Measurements from ENCODE around the gene CMTM1. TPM values are rescaled to one million over a fixed set of nuclear protein-coding genes. Genes with fewer than 3 reads are reported as not detected.

Gene CMTM1
- total RNA-seq, 1 experiment from 2014 or later, result 5.8 TPM

GRCh38 chr16:66598111-66598510, 31.9 kb downstream of the CMTM1 start:
- Histone ChIP-seq H3K79me2 (ENCODE audit: low read length) (no peaks in the 10 kb centered on the region), H3K9me2 (replicated peaks; ENCODE audit: insufficient read depth, low read length) (no peaks in the 10 kb centered on the region), H3K4me3 (ENCODE audit: low read length) (no peak overlapping the region), H3K4me1 (ENCODE audit: low read length) (peaks cover 29% of the 10 kb centered on the region), H4K20me1 (ENCODE audit: insufficient read depth, low read depth, low read length) (peaks cover 6% of the 10 kb centered on the region; the same call in 1 of the 2 replicates), H3K27ac (ENCODE audit: low read length) (no peak overlapping the region), H3K9ac (ENCODE audit: low read length) (no peak overlapping the region), H3K9me3 (ENCODE audit: low read length) (peaks cover 5% of the 10 kb centered on the region; the same call in 1 of the 2 replicates), H3K36me3 (ENCODE audit: insufficient read depth, low read length) (no peaks in the 10 kb centered on the region), H3K27me3 (ENCODE audit: low read length) (no peaks in the 10 kb centered on the region; the same call in 1 of the 2 replicates), H2AFZ (ENCODE audit: low read length) (no peak overlapping the region), H3K4me2 (ENCODE audit: low read depth, low read length, poor library complexity, severe bottlenecking) (no peak overlapping the region)
- DNase-seq, result no peak

- peak; percentile 77 for DNase-seq
- no peaks in the 10 kb centered on the region for H3K9me2 ChIP-seq (replicated peaks; ENCODE audit: insufficient read depth, low read length)
- H3K27me3 ChIP-seq (ENCODE audit: low read length), result no peaks in the 10 kb centered on the region; the same call in 1 of the 2 replicates
- H3K4me2 ChIP-seq (ENCODE audit: low read depth, low read length, poor library complexity, severe bottlenecking), result no peak overlapping the region
- H3K27ac ChIP-seq (ENCODE audit: low read length), result no peak overlapping the region
- no peak overlapping the region for H3K4me3 ChIP-seq (ENCODE audit: low read length)
- H2AFZ ChIP-seq (ENCODE audit: low read length), result no peak overlapping the region
- H3K9ac ChIP-seq (ENCODE audit: low read length), result no peak overlapping the region
- no peaks in the 10 kb centered on the region for H3K79me2 ChIP-seq (ENCODE audit: low read length)
- no peaks in the 10 kb centered on the region for H3K36me3 ChIP-seq (ENCODE audit: insufficient read depth, low read length)
- peaks cover 6% of the 10 kb centered on the region; the same call in 1 of the 2 replicates for H4K20me1 ChIP-seq (ENCODE audit: insufficient read depth, low read depth, low read length)
- H3K4me1 ChIP-seq (ENCODE audit: low read length), result peaks cover 40% of the 10 kb centered on the region
- H3K9me3 ChIP-seq (ENCODE audit: low read length), result peaks cover 5% of the 10 kb centered on the region; the same call in 1 of the 2 replicates
These were observed 33.5 kb downstream of the CMTM1 start for GRCh38 chr16:66599726-66600125.

GRCh38 chr16:66600477-66600876, 34.2 kb downstream of the CMTM1 start:
- Histone ChIP-seq H3K36me3 (ENCODE audit: insufficient read depth, low read length) (no peaks in the 10 kb centered on the region), H3K4me1 (ENCODE audit: low read length) (peaks cover 47% of the 10 kb centered on the region), H3K4me2 (ENCODE audit: low read depth, low read length, poor library complexity, severe bottlenecking) (no peak overlapping the region), H3K9me3 (ENCODE audit: low read length) (peaks cover 5% of the 10 kb centered on the region; the same call in 1 of the 2 replicates), H4K20me1 (ENCODE audit: insufficient read depth, low read depth, low read length) (peaks cover 6% of the 10 kb centered on the region; the same call in 1 of the 2 replicates), H3K79me2 (ENCODE audit: low read length) (no peaks in the 10 kb centered on the region), H3K4me3 (ENCODE audit: low read length) (no peak overlapping the region), H3K9ac (ENCODE audit: low read length) (no peak overlapping the region), H3K27ac (ENCODE audit: low read length) (no peak overlapping the region), H3K27me3 (ENCODE audit: low read length) (no peaks in the 10 kb centered on the region; the same call in 1 of the 2 replicates), H3K9me2 (replicated peaks; ENCODE audit: insufficient read depth, low read length) (no peaks in the 10 kb centered on the region), H2AFZ (ENCODE audit: low read length) (no peak overlapping the region)
- no peak for DNase-seq

GRCh38 chr16:66601471-66601870, 35.2 kb downstream of the CMTM1 start:
- Histone ChIP-seq H3K4me1 (ENCODE audit: low read length) (peaks cover 57% of the 10 kb centered on the region), H3K4me2 (ENCODE audit: low read depth, low read length, poor library complexity, severe bottlenecking) (no peak overlapping the region), H3K9ac (ENCODE audit: low read length) (no peak overlapping the region), H3K9me3 (ENCODE audit: low read length) (peaks cover 5% of the 10 kb centered on the region; the same call in 1 of the 2 replicates), H2AFZ (ENCODE audit: low read length) (no peak overlapping the region), H3K36me3 (ENCODE audit: insufficient read depth, low read length) (no peaks in the 10 kb centered on the region), H3K27me3 (ENCODE audit: low read length) (no peaks in the 10 kb centered on the region; the same call in 1 of the 2 replicates), H4K20me1 (ENCODE audit: insufficient read depth, low read depth, low read length) (peaks cover 6% of the 10 kb centered on the region; the same call in 1 of the 2 replicates), H3K27ac (ENCODE audit: low read length) (no peak overlapping the region), H3K9me2 (replicated peaks; ENCODE audit: insufficient read depth, low read length) (no peaks in the 10 kb centered on the region), H3K4me3 (ENCODE audit: low read length) (no peak overlapping the region), H3K79me2 (ENCODE audit: low read length) (no peaks in the 10 kb centered on the region)
- no peak for DNase-seq

GRCh38 chr16:66603537-66604375, 37.5 kb downstream of the CMTM1 start:
- Histone ChIP-seq H4K20me1 (ENCODE audit: insufficient read depth, low read depth, low read length) (peaks cover 16% of the 10 kb centered on the region; the same call in 1 of the 2 replicates), H3K4me2 (ENCODE audit: low read depth, low read length, poor library complexity, severe bottlenecking) (peak overlapping the region; percentile 63), H2AFZ (ENCODE audit: low read length) (peak overlapping the region; percentile 31; the same call in 1 of the 2 replicates), H3K9me3 (ENCODE audit: low read length) (peaks cover 5% of the 10 kb centered on the region; the same call in 1 of the 2 replicates), H3K36me3 (ENCODE audit: insufficient read depth, low read length) (no peaks in the 10 kb centered on the region), H3K27me3 (ENCODE audit: low read length) (no peaks in the 10 kb centered on the region; the same call in 1 of the 2 replicates), H3K4me3 (ENCODE audit: low read length) (peak overlapping the region; percentile 65), H3K9ac (ENCODE audit: low read length) (peak overlapping the region; percentile 69), H3K9me2 (replicated peaks; ENCODE audit: insufficient read depth, low read length) (no peaks in the 10 kb centered on the region), H3K4me1 (ENCODE audit: low read length) (peaks cover 72% of the 10 kb centered on the region), H3K27ac (ENCODE audit: low read length) (no peak overlapping the region), H3K79me2 (ENCODE audit: low read length) (no peaks in the 10 kb centered on the region)
- DNase-seq, result peak; percentile 68

- Histone ChIP-seq H3K4me3 (ENCODE audit: low read length) (peak within 1 kb of the TSS; percentile 65), H3K9me2 (replicated peaks; ENCODE audit: insufficient read depth, low read length) (no peaks in the 10 kb centered on the region), H2AFZ (ENCODE audit: low read length) (peak within 1 kb of the TSS; percentile 31; the same call in 1 of the 2 replicates), H3K4me1 (ENCODE audit: low read length) (peaks cover 71% of the 10 kb centered on the region), H4K20me1 (ENCODE audit: insufficient read depth, low read depth, low read length) (peaks cover 24% of the 10 kb centered on the region; the same call in 1 of the 2 replicates), H3K79me2 (ENCODE audit: low read length) (no peaks in the 10 kb centered on the region), H3K9ac (ENCODE audit: low read length) (peak within 1 kb of the TSS; percentile 72), H3K9me3 (ENCODE audit: low read length) (peaks cover 5% of the 10 kb centered on the region; the same call in 1 of the 2 replicates), H3K27me3 (ENCODE audit: low read length) (no peaks in the 10 kb centered on the region; the same call in 1 of the 2 replicates), H3K36me3 (ENCODE audit: insufficient read depth, low read length) (no peaks in the 10 kb centered on the region), H3K4me2 (ENCODE audit: low read depth, low read length, poor library complexity, severe bottlenecking) (peak within 1 kb of the TSS; percentile 86), H3K27ac (ENCODE audit: low read length) (no peak within 1 kb of the TSS; the same call in 1 of the 2 replicates)
- peak; percentile 81 for DNase-seq
These were observed 38.3 kb downstream of the CMTM1 start, which contains the start of gene CMTM3 for GRCh38 chr16:66604376-66605176. CMTM3 (plus strand) TSS chr16:66604704; CDS start chr16:66604806, 102 bp downstream.

GRCh38 chr16:66605177-66605978, 39.1 kb downstream of the CMTM1 start:
- peaks cover 32% of the 10 kb centered on the region; the same call in 1 of the 2 replicates for H4K20me1 ChIP-seq (ENCODE audit: insufficient read depth, low read depth, low read length)
- H2AFZ ChIP-seq (ENCODE audit: low read length), result no peak overlapping the region
- H3K79me2 ChIP-seq (ENCODE audit: low read length), result no peaks in the 10 kb centered on the region

More at GRCh38 chr16:66605177-66605978, 39.1 kb downstream of the CMTM1 start:
- Histone ChIP-seq H3K4me2 (ENCODE audit: low read depth, low read length, poor library complexity, severe bottlenecking) (peak overlapping the region; percentile 86), H3K9ac (ENCODE audit: low read length) (peak overlapping the region; percentile 72), H3K9me3 (ENCODE audit: low read length) (peaks cover 5% of the 10 kb centered on the region; the same call in 1 of the 2 replicates), H3K9me2 (replicated peaks; ENCODE audit: insufficient read depth, low read length) (no peaks in the 10 kb centered on the region), H3K27me3 (ENCODE audit: low read length) (no peaks in the 10 kb centered on the region; the same call in 1 of the 2 replicates), H3K36me3 (ENCODE audit: insufficient read depth, low read length) (no peaks in the 10 kb centered on the region), H3K4me3 (ENCODE audit: low read length) (peak overlapping the region; percentile 65), H3K27ac (ENCODE audit: low read length) (peak overlapping the region; percentile 56), H3K4me1 (ENCODE audit: low read length) (peaks cover 66% of the 10 kb centered on the region)
- DNase-seq, result no peak
